ENCODE results near the gene SMIM34.
"Not testable (repeated sequence)": the region's sequence is repeated elsewhere in the genome, so short reads cannot be mapped to it uniquely, and the experiment has no call there.

Gene SMIM34

GRCh38 chr21:34374462-34374861, 49.3 kb downstream of the SMIM34 start:
- in situ Hi-C loops (cut with MboI; ENCODE audit: low sequenced_read_pairs): not testable (repeated sequence)

- in situ Hi-C loops (cut with MboI; ENCODE audit: low sequenced_read_pairs): no loop called here
These were observed 51.4 kb downstream of the SMIM34 start for GRCh38 chr21:34372321-34372720.

- in situ Hi-C loops (cut with MboI; ENCODE audit: low sequenced_read_pairs): no loop called here
These were observed 54.0 kb downstream of the SMIM34 start for GRCh38 chr21:34369741-34370140.
